Urinary bladder (tissue), 4 donors: ENCODE results near the gene CCL11. TPM values are rescaled to one million over a fixed set of nuclear protein-coding genes. Genes with fewer than 3 reads are reported as not detected.

ENCODE experiments used
- DNase-seq: peaks from one replicate; pipeline ENCODE4 v3.0.0-alpha.2; 2015; ENCODE audit errors: extremely low spot score
- H3K27ac ChIP-seq: one replicate; pipeline ENCODE4 v1.5.1; 2013; ENCODE audit warnings: low read depth, mild to moderate bottlenecking, moderate library complexity
- H3K36me3 ChIP-seq: one replicate; pipeline ENCODE4 v1.6.1; 2013; ENCODE audit warnings: mild to moderate bottlenecking, moderate library complexity; ENCODE audit not compliant: insufficient read depth
- H3K4me1 ChIP-seq: one replicate; pipeline ENCODE4 v1.6.1; 2013; ENCODE audit warnings: mild to moderate bottlenecking, moderate library complexity; ENCODE audit not compliant: insufficient read depth
- H3K4me3 ChIP-seq: one replicate; pipeline ENCODE4 v1.5.1; 2013; ENCODE audit warnings: low read depth, low read length
- WGBS: extraction: QIAGEN DNeasy Blood & Tissue Kit; methylation state at CpG from one replicate; pipeline ENCODE4 v1.1.7; 2013; 5-methylcytosine and 5-hydroxymethylcytosine counted together
- polyA plus RNA-seq: library from polyadenylated mRNA; stranded (reverse); fragments of 200-250 nt; gene quantifications from one replicate; pipeline ENCODE4 v1.2.3, GENCODE V29; 2013
- total RNA-seq: library from RNA; depleted of rRNA; stranded (reverse); fragments of >200 nt; gene quantifications from one replicate; pipeline ENCODE4 v1.2.3, GENCODE V29; 2014
- donor health status: healthy with polysubstance abuse.
- donor health status: healthy.

CCL11 gene
- total and polyA plus RNA-seq, 2 donors = 0.29 to 1.7 TPM

DNA sequence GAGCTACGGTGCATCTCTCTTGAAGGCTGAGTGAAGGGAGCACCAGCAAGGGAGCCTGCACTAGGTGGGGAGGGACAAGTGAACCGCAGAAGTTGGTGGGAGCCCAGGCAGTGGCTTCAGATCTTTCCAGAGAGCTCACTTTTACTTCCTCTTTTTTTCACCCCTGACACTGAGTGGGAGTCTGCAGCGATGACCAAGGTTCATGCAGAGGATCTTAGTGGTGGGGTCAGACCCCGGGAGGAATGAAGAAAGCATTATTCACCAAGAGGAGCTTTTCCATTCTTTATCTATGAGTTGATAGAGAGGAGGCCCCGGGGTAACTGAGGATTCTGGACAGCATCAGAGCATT lies 33.5 kb upstream of the CCL11 start:
- no peak for DNase-seq
- WGBS = 32% methylated on average over 5 of the region's 5 CpGs

DNA sequence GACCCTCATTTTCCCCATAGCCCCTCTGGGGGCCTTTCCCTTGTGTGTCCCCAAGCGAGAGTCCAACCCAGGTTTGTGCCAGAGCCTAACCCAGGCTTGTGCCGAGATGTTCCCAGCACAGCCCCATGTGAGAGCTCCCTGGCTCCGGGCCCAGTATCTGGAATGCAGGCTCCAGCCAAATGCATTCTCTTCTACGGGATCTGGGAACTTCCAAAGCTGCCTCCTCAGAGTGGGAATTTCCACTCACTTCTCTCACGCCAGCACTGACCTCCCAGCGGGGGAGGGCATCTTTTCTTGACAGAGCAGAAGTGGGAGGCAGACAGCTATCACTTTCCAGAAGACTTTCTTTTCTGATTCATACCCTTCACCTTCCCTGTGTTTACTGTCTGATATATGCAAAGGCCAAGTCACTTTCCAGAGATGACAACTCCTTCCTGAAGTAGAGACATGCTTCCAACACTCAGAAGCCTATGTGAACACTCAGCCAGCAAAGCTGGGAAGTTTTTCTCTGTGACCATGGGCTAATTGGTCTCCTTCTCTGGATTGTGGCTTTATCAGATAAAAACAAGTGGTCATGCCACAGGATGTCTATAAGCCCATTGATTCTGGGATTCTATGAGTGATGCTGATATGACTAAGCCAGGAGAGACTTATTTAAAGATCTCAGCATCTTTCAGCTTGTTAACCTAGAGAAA lies 33.0 kb upstream of the CCL11 start:
- Histone ChIP-seq H3K36me3 (no peaks in the 10 kb centered on the region), H3K4me1 (no peaks in the 10 kb centered on the region), H3K4me3 (no peak overlapping the region), H3K27ac (no peak overlapping the region)
- peak; percentile 74 for DNase-seq
- 6% methylated on average over 6 of the region's 6 CpGs for WGBS

More for the DNA sequence above, 33.5 kb upstream of the CCL11 start:
- Histone ChIP-seq H3K4me3 (no peak overlapping the region), H3K27ac (no peak overlapping the region), H3K36me3 (no peaks in the 10 kb centered on the region), H3K4me1 (no peaks in the 10 kb centered on the region)

DNA sequence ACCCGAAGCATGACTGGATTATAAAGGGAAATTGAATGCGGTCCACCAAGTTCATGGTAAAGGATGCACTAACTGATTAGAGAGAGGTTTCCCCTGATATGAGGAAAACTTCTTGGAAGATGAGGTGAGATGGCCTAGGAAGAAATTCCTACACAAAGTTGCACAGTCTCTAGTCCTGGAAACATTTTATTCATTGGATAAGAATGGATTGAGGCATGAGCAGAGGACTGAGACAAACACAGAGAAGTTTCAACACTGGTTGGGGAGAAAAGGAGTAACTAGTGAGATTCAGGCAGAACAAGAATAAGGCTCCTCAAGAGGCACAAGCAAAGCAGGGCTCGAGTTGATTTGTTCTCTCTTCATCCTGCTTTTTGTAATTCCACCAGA lies 32.4 kb upstream of the CCL11 start:
- no peaks in the 10 kb centered on the region for H3K36me3 ChIP-seq
- 64% methylated on average over 3 of the region's 3 CpGs for WGBS
- no peak for DNase-seq
- no peak overlapping the region for H3K27ac ChIP-seq
- no peak overlapping the region for H3K4me3 ChIP-seq
- no peaks in the 10 kb centered on the region for H3K4me1 ChIP-seq

DNA sequence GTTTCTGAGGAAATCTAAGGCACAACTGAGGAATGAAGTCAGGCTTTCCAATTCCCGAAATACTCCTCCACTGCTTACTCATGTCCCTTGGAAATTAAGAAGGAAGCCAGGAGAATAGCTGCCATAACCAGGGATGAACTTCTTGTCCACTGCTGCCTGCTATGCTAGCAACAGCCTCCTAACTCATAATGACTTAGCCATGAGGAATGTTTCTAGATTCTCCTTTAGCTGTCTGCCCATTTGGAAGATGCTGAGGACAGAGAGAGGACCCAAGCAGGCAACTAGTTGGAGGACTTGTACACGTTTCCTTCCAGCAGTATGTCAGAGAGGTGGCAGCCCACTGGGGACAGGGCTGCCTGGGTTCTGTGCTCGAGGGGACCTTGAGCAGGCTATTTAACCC lies 31.4 kb upstream of the CCL11 start:
- no peaks in the 10 kb centered on the region for H3K4me1 ChIP-seq
- no peak for DNase-seq
- no peak overlapping the region for H3K4me3 ChIP-seq
- WGBS = 20% methylated on average over 3 of the region's 3 CpGs
- no peak overlapping the region for H3K27ac ChIP-seq
- H3K36me3 ChIP-seq = no peaks in the 10 kb centered on the region

DNA sequence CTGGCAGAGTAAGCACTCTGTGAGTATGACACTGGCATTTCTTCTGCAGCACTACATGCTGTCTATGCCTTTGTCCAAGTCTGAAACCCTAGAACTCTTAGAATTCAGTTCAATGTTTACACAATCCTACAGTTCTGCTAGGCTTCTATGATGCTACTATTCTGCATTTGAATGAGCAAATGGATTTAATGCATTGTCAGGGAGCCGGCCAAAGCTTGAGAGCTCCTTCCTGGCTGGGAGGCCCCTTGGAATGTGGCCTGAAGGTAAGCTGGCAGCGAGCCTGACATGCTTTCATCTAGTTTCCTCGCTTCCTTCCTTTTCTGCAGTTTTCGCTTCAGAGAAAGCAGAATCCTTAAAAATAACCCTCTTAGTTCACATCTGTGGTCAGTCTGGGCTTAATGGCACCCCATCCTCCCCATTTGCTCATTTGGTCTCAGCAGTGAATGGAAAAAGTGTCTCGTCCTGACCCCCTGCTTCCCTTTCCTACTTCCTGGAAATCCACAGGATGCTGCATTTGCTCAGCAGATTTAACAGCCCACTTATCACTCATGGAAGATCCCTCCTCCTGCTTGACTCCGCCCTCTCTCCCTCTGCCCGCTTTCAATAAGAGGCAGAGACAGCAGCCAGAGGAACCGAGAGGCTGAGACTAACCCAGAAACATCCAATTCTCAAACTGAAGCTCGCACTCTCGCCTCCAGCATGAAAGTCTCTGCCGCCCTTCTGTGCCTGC lies 30.7 kb upstream of the CCL11 start, which contains the start of gene CCL2:
TSS of gene CCL2 (plus strand) at position 635 of the 730 bp plus-strand sequence. CDS start at position 700, 65 bp downstream.
- peak; percentile 70 for DNase-seq
- H3K4me1 ChIP-seq = no peaks in the 10 kb centered on the region
- peak within 1 kb of the TSS; percentile 2 for H3K4me3 ChIP-seq
- 3% methylated on average over 11 of the region's 11 CpGs for WGBS
- H3K27ac ChIP-seq = peak within 1 kb of the TSS; percentile 3
- no peaks in the 10 kb centered on the region for H3K36me3 ChIP-seq

DNA sequence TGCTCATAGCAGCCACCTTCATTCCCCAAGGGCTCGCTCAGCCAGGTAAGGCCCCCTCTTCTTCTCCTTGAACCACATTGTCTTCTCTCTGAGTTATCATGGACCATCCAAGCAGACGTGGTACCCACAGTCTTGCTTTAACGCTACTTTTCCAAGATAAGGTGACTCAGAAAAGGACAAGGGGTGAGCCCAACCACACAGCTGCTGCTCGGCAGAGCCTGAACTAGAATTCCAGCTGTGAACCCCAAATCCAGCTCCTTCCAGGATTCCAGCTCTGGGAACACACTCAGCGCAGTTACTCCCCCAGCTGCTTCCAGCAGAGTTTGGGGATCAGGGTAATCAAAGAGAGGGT lies 30.2 kb upstream of the CCL11 start:
- 23% methylated on average over 5 of the region's 5 CpGs for WGBS
- no peak for DNase-seq
- peak overlapping the region; percentile 3 for H3K27ac ChIP-seq
- no peaks in the 10 kb centered on the region for H3K36me3 ChIP-seq
- peak overlapping the region; percentile 2 for H3K4me3 ChIP-seq
- H3K4me1 ChIP-seq = no peaks in the 10 kb centered on the region

DNA sequence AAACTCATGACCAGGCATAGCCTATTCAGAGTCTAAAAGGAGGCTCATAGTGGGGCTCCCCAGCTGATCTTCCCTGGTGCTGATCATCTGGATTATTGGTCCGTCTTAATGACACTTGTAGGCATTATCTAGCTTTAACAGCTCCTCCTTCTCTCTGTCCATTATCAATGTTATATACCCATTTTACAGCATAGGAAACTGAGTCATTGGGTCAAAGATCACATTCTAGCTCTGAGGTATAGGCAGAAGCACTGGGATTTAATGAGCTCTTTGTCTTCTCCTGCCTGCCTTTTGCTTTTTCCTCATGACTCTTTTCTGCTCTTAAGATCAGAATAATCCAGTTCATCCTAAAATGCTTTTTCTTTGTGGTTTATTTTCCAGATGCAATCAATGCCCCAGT lies 29.7 kb upstream of the CCL11 start:
- no peaks in the 10 kb centered on the region for H3K36me3 ChIP-seq
- no peak overlapping the region for H3K4me3 ChIP-seq
- DNase-seq = no peak
- 85% methylated on average over 1 of the region's 1 CpG for WGBS
- H3K27ac ChIP-seq = no peak overlapping the region
- no peaks in the 10 kb centered on the region for H3K4me1 ChIP-seq

DNA sequence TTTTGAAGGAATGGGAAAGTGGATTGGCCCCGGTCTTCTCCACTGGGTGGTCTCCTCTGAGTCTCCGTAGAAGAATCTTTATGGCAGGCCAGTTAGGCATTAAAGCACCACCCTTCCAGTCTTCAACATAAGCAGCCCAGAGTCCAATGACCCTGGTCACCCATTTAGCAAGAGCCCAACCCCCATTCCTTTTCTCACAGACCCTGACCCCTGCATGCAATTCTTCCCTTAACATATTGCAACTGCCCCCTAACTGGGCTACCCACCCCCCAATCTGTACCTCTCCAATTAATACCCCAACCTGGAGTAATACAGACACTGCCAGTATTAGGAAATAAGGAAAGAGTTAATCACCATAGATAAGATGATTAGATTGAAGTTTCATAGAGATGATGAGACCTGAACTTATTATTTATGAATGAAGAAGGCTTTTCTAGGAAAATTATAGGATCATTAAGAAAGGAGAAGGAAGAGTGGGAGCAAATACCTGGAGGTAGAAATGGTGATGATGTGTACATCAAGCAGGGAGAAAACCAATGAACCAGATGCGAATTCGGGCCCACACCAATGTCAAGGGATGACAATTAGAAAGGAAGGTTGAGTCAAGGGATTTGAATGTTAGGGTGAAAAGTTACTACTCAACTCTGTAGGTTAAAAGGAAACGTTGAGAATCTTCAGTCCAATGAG lies 28.1 kb upstream of the CCL11 start:
- H3K27ac ChIP-seq = no peak overlapping the region
- no peak overlapping the region for H3K4me3 ChIP-seq
- WGBS = 87% methylated on average over 5 of the region's 5 CpGs
- no peak for DNase-seq
- H3K4me1 ChIP-seq = no peaks in the 10 kb centered on the region
- H3K36me3 ChIP-seq = no peaks in the 10 kb centered on the region

DNA sequence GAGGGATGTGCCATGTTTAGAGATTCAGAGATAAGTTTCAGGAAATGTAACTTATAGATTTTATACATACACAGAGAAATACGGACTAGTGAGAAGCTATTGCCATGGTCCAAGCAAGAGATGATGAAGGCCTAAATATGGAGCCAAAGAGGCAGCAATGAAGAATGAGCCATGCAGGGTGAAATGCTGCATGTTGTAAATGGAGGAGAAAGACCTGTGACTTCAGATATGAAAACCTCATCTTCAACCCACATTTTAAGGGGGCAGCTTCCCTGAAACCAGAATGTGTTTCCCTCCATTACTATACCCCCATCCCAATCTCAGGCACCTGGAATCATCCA lies 27.6 kb upstream of the CCL11 start:
- H3K36me3 ChIP-seq = no peaks in the 10 kb centered on the region
- 86% methylated on average over 1 of the region's 1 CpG for WGBS
- H3K4me1 ChIP-seq = no peaks in the 10 kb centered on the region
- no peak for DNase-seq
- no peak overlapping the region for H3K4me3 ChIP-seq
- no peak overlapping the region for H3K27ac ChIP-seq

DNA sequence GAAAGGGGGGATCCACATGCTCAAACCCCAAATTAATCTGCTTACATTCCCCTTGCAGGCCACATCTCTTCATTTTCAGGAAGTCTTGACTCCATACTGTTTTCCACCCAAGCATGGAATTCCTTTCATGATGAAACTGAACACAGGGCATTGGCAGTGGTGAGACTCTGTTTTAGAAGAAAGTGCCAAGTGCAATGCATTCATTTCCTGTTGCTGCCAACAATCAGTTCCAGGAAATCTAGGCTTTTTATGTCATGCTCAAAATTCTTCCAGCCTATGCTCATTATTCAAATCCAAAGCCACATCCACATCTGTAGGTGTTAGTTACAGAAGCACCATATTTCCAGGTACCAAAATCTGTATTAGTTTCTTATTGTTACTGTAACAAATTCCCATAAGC lies 26.4 kb upstream of the CCL11 start:
- Histone ChIP-seq H3K4me3 (no peak overlapping the region), H3K36me3 (no peaks in the 10 kb centered on the region), H3K4me1 (no peaks in the 10 kb centered on the region), H3K27ac (no peak overlapping the region)
- no peak for DNase-seq

DNA sequence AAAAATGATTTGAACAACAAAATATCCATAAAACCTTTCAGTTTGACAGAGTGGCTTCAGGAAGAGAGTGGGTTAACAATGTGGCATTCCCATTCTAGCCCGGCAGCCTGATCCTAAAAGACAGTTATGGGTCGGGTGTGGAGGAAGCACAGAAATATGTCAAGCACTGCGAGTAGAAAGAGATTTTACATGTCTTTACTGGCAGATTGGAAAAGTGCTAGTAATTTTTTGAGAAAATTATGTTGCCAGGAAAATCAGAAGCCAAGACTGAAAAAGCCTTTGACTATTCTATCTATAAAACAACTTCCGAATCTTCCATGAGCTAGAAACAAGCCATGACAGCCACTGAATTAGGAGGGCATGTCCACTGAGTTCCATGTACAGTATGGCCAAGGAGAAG lies 24.7 kb upstream of the CCL11 start:
- no peaks in the 10 kb centered on the region for H3K4me1 ChIP-seq
- WGBS = 37% methylated on average over 4 of the region's 4 CpGs
- H3K4me3 ChIP-seq = no peak overlapping the region
- DNase-seq = no peak
- H3K27ac ChIP-seq = no peak overlapping the region
- H3K36me3 ChIP-seq = no peaks in the 10 kb centered on the region

DNA sequence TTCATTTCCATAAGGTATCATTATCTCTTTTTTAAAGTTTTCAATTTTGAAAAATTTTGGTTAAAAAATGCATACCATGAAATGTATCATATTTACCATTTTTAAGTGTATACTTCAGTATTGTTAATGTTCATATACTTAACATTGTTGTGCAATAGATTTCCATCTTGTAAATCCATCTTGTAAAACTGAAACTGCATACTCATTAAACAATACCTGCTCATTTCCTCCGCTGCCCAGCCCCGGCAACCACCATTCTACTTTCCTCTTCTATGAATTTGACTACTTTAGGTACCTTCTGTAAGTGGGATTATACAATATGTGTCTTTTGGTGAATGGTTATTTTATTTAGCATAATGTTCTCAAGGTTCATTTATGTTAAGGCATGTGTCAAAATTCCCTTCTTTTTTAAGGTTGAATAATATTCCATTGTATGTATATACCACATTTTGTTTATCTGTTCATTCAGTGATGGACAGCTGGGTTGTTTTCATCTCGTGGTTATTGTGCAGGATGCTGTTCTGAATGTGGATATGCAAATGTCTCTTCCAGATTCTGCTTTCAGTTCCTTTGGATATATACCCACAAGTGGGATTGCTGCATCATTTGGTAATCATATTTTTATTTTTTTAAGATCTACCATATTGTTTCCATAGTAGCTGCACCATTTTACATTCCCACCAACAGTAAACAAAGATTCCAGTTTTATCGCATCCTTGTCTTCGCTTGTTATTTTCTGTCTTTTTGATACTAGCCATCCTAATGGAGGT lies 23.8 kb upstream of the CCL11 start:
- H3K4me1 ChIP-seq = no peaks in the 10 kb centered on the region
- no peak for DNase-seq
- H3K36me3 ChIP-seq = no peaks in the 10 kb centered on the region
- H3K27ac ChIP-seq = no peak overlapping the region
- WGBS = 85% methylated on average over 5 of the region's 5 CpGs
- no peak overlapping the region for H3K4me3 ChIP-seq

DNA sequence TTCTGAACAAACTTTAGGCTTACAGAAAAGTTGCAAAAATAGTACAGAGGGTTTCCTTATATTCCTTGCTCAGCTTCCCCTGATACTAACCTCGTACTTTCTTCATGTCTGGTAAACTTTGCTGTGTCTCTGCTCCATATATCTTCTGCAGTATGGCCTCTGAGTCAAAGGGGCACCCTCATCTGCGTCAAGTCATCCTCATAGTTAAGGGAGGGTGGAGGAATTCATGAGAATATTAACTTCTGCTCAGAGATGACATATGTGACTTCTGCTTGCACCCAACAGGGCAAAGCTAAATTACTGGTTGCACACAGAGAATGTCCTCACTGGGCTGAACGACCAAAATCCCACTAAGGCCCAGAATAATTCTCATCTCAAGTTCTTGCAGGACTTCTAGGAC lies 19.8 kb upstream of the CCL11 start:
- no peak for DNase-seq
- Histone ChIP-seq H3K4me3 (no peak overlapping the region), H3K27ac (no peak overlapping the region), H3K4me1 (no peaks in the 10 kb centered on the region), H3K36me3 (no peaks in the 10 kb centered on the region)
- 57% methylated on average over 3 of the region's 3 CpGs for WGBS

DNA sequence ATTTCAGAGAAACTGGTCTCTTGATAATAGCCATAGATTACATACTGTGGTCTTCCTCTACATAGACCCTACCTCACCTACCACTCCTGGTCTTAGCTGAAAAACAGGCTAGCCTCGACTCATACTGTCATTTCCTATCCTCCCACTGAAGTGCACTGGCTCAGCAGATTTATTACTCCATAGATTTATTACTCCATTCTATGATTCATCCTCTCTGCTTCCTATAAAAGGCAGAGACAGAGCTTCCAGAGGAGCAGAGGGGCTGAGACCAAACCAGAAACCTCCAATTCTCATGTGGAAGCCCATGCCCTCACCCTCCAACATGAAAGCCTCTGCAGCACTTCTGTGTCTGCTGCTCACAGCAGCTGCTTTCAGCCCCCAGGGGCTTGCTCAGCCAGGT lies 15.6 kb upstream of the CCL11 start, which contains the start of gene CCL7:
TSS of gene CCL7 (plus strand) at position 253 of the 400 bp plus-strand sequence. CDS start at position 323, 70 bp downstream.
- 10% methylated on average over 1 of the region's 1 CpG for WGBS
- no peak within 1 kb of the TSS for H3K4me3 ChIP-seq
- no peaks in the 10 kb centered on the region for H3K36me3 ChIP-seq
- H3K4me1 ChIP-seq = no peaks in the 10 kb centered on the region
- no peak within 1 kb of the TSS for H3K27ac ChIP-seq
- no peak for DNase-seq
